WTC11 (cell line): ENCODE data around the gene SHD.

ENCODE experiments used
- AFF4 ChIP-seq: sonication (generic); formaldehyde crosslinking; IDR thresholded peaks from 2 replicates; pipeline ENCODE4 v1.8.1; 2023; ENCODE audit warnings: mild to moderate bottlenecking, missing genetic modification reagents, borderline replicate concordance
- TF ChIP-seq, protein P1 (sequence below): fragments of 200-600 bp; IDR thresholded peaks from 2 replicates; pipeline ENCODE4 v1.8.0; 2022; ENCODE audit warnings: antibody characterized with exemption
- TF ChIP-seq, protein P2 (sequence below): sonication (generic); formaldehyde crosslinking; IDR thresholded peaks from 2 replicates; pipeline ENCODE4 v1.8.1; 2023; ENCODE audit warnings: mild to moderate bottlenecking, missing genetic modification reagents, moderate library complexity

- TF ChIP-seq, protein P1, sequence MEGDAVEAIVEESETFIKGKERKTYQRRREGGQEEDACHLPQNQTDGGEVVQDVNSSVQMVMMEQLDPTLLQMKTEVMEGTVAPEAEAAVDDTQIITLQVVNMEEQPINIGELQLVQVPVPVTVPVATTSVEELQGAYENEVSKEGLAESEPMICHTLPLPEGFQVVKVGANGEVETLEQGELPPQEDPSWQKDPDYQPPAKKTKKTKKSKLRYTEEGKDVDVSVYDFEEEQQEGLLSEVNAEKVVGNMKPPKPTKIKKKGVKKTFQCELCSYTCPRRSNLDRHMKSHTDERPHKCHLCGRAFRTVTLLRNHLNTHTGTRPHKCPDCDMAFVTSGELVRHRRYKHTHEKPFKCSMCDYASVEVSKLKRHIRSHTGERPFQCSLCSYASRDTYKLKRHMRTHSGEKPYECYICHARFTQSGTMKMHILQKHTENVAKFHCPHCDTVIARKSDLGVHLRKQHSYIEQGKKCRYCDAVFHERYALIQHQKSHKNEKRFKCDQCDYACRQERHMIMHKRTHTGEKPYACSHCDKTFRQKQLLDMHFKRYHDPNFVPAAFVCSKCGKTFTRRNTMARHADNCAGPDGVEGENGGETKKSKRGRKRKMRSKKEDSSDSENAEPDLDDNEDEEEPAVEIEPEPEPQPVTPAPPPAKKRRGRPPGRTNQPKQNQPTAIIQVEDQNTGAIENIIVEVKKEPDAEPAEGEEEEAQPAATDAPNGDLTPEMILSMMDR, result no peak
- TF ChIP-seq, protein P2, sequence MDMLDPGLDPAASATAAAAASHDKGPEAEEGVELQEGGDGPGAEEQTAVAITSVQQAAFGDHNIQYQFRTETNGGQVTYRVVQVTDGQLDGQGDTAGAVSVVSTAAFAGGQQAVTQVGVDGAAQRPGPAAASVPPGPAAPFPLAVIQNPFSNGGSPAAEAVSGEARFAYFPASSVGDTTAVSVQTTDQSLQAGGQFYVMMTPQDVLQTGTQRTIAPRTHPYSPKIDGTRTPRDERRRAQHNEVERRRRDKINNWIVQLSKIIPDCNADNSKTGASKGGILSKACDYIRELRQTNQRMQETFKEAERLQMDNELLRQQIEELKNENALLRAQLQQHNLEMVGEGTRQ (CRISPR knock-in tag), result no peak
- no peak for TF ChIP-seq AFF4
These were observed 5.9 kb downstream of the SHD start for GRCh38 chr19:4284974-4285373.
